ENCODE data around the gene RFX2.
"Not testable (repeated sequence)": the region's sequence is repeated elsewhere in the genome, so short reads cannot be mapped to it uniquely, and the experiment has no call there.

Gene RFX2

GRCh38 chr19:6074709-6075403 is 35.4 kb downstream of the RFX2 start:
- DNase-seq (ENCODE audit: low read depth), result no peak

- no peak for DNase-seq (ENCODE audit: low read depth)
Measured at GRCh38 chr19:6073858-6074708, 36.2 kb downstream of the RFX2 start.

- DNase-seq (ENCODE audit: low read depth), result not testable (repeated sequence)
Measured at GRCh38 chr19:6073233-6073632, 37.1 kb downstream of the RFX2 start.

- DNase-seq (ENCODE audit: low read depth), result no peak
Measured at GRCh38 chr19:6071875-6072274, 38.4 kb downstream of the RFX2 start.

GRCh38 chr19:6070720-6071485 is 39.4 kb downstream of the RFX2 start:
- peak; percentile 68 for DNase-seq (ENCODE audit: low read depth)

DNA sequence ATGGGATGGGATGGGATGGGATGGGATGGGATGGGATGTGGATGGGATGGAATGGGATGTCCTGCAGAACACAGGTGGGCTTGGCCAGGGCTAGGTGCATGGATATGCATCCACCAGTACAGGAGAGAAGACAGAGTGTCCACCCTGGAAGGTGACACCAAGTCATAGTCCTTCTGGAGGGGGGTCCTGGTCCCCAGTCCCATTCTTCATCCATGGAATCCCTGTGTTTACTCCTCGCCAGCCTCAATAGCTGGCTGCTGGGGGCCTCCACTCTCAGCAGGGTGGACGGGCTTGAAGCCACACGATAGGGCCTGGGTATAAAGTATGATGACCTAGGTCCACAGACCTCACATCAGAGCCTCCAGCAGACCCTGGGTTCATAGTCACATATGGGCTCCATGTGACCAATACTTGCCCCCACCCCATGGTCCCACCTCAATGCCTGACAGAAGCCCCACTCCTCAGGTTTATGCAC is 40.1 kb downstream of the RFX2 start:
- no peak for DNase-seq (ENCODE audit: low read depth)

GRCh38 chr19:6069268-6069791 is 41.0 kb downstream of the RFX2 start:
- DNase-seq (ENCODE audit: low read depth), result no peak

GRCh38 chr19:6068711-6069110 is 41.6 kb downstream of the RFX2 start:
- DNase-seq (ENCODE audit: low read depth), result no peak

DNA sequence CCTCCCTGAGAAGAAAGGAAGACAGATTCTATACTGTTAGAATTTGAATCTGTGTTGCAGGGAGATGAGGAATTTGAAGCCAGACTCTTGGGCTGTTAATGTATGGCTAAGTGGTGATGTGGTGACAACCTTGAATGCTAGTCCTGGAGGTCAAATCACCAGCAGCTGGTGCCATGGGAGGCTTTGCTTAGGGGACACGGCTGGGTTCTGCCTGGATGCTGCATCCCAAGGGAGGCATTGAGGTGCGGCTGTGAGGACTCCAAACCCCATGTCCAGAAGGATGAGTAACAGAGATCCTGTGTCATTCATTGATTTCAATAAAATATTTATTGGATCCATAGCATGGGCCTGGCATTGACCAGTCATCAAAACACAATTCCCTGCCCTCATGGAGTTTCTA is 42.3 kb downstream of the RFX2 start:
- DNase-seq (ENCODE audit: low read depth), result no peak

DNA sequence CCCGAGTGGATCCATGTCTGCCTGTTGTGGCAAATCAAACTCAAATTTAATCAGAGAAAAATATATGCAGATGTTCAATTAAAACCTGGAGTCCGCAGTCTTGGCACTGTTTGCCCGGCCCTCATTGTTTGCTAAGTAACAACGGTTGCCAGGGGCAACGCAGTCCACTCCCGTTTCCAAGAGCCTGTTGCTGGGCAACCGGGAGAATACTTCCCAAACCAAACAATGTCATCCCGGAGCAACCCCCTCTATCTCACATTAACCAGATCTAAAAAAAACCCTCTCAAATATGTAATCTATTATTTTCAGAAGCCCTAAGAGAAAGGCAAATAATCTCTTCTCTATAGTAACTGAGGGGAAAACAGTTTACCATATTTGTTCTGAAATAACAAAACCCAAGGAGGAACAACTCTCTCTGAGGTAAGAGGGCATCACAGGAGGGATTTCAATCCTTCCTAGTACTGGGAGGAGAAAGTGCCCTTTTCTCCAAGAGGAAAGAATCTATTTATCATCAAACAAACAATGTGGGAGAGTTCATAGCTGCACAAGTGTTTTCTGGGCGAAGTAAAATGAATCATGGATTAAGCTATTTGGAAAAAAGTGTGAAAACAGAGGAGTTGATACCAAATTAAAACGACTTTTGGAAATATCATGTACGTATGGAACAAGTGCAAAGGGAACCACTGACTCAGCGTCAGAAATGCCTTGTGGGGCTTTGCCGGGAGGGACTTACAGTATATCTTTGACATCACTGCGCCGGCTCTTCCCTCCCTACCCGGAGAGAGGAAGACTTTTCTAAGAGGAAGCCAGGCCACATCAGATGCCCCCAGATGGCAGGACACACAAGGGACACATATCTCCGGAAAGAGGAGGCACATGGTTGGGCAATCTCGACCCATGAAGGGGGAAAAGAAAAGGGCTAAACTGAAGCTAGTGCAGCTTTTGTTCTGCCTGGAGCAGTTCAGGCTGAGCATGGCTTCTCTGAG is 43.3 kb downstream of the RFX2 start:
- peak; percentile 96 for DNase-seq (ENCODE audit: low read depth)

DNA sequence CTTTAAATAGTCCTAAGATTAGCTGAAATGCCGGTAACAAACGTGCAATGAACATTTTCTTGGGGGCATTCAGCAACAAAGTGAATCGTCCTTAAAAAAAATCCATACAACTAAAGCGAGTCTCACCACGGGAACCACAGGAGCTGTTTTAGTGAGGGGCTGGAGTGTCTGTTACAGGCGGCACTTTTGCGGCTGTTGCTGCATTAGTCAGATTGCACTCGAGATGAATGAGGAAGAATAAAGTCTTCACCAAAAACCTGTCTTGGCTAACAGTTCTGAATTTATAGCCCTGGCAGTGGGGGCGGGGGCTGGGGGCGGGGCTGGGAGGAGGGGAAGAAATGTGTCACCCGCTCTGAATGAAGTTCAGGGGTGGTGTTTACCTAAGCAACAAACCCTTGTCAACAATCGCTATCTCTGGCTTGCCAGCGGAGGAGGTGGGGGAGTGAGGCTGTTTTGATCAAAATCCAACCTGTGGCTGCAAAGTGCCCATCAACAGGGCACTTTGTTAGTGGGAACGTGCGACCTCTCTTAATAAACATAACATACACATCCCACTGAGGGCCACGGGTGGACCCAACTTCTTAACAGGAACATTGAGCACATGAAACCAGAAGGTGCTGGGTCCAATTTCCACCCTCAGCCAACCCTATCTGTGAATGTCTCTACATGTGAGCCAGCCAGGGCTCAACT is 44.5 kb downstream of the RFX2 start:
- no peak for DNase-seq (ENCODE audit: low read depth)

- no peak for DNase-seq (ENCODE audit: low read depth)
Measured at GRCh38 chr19:6064336-6065073, 45.8 kb downstream of the RFX2 start.

GRCh38 chr19:6063576-6064335 is 46.5 kb downstream of the RFX2 start:
- no peak for DNase-seq (ENCODE audit: low read depth)

- DNase-seq (ENCODE audit: low read depth), result no peak
Measured at GRCh38 chr19:6062961-6063575, 47.2 kb downstream of the RFX2 start.

DNA sequence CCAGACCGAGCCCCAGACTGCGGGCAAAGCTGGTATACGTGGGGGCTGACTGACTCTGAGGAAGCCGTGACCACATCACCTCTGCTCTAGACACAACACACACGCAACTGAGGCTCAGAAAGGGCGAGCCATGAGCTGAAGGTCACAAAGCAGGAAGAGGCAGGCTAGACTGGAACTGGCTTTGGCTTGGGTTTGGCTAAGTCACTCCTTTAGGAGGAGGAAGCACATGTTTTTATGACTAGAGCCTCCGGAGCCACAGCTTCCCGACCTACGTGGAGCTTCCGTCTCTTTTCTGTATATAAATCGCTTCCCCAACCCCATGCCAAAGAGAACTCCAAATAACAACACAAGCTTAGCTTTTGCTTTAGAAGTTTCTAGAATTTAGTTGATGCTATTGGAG is 48.0 kb downstream of the RFX2 start:
- DNase-seq (ENCODE audit: low read depth), result no peak

GRCh38 chr19:6061376-6062130 is 48.7 kb downstream of the RFX2 start:
- no peak for DNase-seq (ENCODE audit: low read depth)

DNA sequence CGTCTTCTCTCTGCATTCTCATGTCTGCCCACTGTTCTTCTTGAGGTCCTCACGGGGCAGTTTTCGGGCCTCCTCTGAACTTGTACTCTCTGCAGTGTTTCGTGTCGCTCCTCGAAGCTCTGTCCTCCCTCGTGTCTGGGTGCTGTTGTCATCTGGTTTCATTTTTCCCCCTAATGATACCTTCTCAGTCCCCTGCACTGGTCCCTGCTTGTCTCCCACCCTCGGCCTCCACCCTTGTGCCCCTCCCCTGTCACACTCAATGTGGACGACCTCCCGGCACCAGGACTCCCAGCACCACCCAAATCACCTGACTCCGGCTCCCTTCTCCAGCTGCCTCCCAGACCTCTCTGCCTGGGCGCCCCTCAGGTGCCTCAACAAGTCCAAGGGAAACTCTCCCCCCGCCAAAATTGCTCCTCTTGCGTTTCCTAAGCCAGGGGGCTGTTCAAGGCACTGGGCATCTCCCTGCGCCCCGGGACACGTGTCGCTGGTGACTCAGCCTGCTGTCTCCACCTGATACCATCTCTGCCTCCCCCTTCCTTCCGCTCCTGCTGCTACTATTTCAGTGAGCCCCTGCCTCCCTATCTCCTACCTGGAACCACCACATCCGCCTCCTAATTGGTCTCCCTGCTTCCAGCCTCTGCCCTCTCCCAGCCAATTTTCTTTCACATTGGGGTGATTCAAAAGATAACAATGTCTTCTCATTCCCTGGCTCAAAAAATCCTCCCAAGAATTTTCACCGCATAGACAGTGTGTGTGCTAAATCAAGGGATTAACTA is 49.5 kb downstream of the RFX2 start:
- no peak for DNase-seq (ENCODE audit: low read depth)

Measured in fibroblast of the conjunctiva (primary cell).